K562 (cell line): Measurements from ENCODE around the gene FOXK2. TPM values are rescaled to one million over a fixed set of nuclear protein-coding genes. Genes with fewer than 3 reads are reported as not detected.
A peak's percentile ranks its signal among the peaks of the same experiment; 100 is the strongest.

Source experiments
- C11orf30 ChIP-seq: fragments of 450-650 bp; IDR thresholded peaks from 2 replicates; pipeline ENCODE4 v1.6.1; 2016; ENCODE audit warnings: low read depth, mild to moderate bottlenecking
- CHD4 ChIP-seq: fragments of 200-600 bp; sonication (generic); IDR thresholded peaks from 3 replicates; pipeline ENCODE4 v1.6.1; 2012; ENCODE audit warnings: low read depth, mild to moderate bottlenecking, mixed read lengths, low read length, inconsistent platforms; ENCODE audit not compliant: insufficient read depth, insufficient replicate concordance, poor library complexity, severe bottlenecking
- EP400 ChIP-seq: fragments of 450-650 bp; IDR thresholded peaks from 2 replicates; pipeline ENCODE4 v1.6.1; 2017; ENCODE audit warnings: antibody characterized with exemption, mild to moderate bottlenecking, moderate library complexity
- NR2C2 ChIP-seq, 2 experiments: fragments of 200-800 bp in 1 of 2; sonication (Bioruptor generic) in 1 of 2; sonication (generic) in 1 of 2; formaldehyde crosslinking in 1 of 2; IDR thresholded peaks; 2 replicates each; pipeline versions ENCODE4 v1.6.1 to v1.8.0; 2016 to 2022; ENCODE audit warnings: mild to moderate bottlenecking in 1 of 2, missing compliant biosample characterization in 1 of 2, missing genetic modification characterization in 1 of 2, missing genetic modification reagents in 1 of 2
- NUFIP1 ChIP-seq: fragments of 450-650 bp; IDR thresholded peaks from 2 replicates; pipeline ENCODE4 v1.6.1; 2018; ENCODE audit not compliant: partially characterized antibody
- SIN3B ChIP-seq: fragments of 450-650 bp; IDR thresholded peaks from 2 replicates; pipeline ENCODE4 v1.6.1; 2017; ENCODE audit warnings: low read depth, mild to moderate bottlenecking, moderate library complexity
- ZC3H11A ChIP-seq: IDR thresholded peaks from 2 replicates; pipeline ENCODE4 v1.6.1; 2012; ENCODE audit warnings: low read depth, low read length, improper control_type of control experiment
- ZNF282 ChIP-seq: sonication (generic); formaldehyde crosslinking; IDR thresholded peaks from 2 replicates; pipeline ENCODE4 v1.8.1; 2023; ENCODE audit warnings: missing genetic modification reagents
- ZNF41 ChIP-seq: fragments of 250-450 bp; sonication (Bioruptor Pico); conservative IDR thresholded peaks from 2 replicates; pipeline ENCODE4 v1.4.0; 2020; ENCODE audit warnings: mild to moderate bottlenecking
- ZNF445 ChIP-seq: fragments of 250-450 bp; sonication (Bioruptor Pico); IDR thresholded peaks from 2 replicates; pipeline ENCODE4 v1.4.0; 2020; ENCODE audit warnings: low read depth, mild to moderate bottlenecking, moderate library complexity
- ZSCAN29 ChIP-seq: fragments of 450-650 bp; IDR thresholded peaks from 2 replicates; pipeline ENCODE4 v1.6.1; 2017
- polyA plus RNA-seq, 8 experiments: library from polyadenylated mRNA; depleted of rRNA in 4 of 8; stranded (reverse) in 5 of 8; unstranded in 3 of 8; fragments of >200 nt; fragmentation: Nextera tagmentation in 2 of 8; fragmentation: Illumina TruSeq in 1 of 8; extraction: Ambion mirVana in 2 of 8; extraction: Trizol in 1 of 8; gene quantifications; 2 replicates each; pipeline versions ENCODE4 v1.2.1 to v1.2.3, GENCODE V29; 2011 to 2014; ENCODE audit warnings: inconsistent platforms in 1 of 8, missing spikeins in 1 of 8
- total RNA-seq, 7 experiments: library from RNA; depleted of rRNA in 6 of 7; stranded (reverse); fragments of >200 nt in 6 of 7; fragmentation: Illumina TruSeq in 2 of 7; extraction: Trizol in 2 of 7; gene quantifications; 2 replicates each; pipeline versions ENCODE4 v1.2.1 to v1.2.3, GENCODE V29; 2011 to 2021; ENCODE audit warnings: low replicate concordance in 1 of 7
- TF ChIP-seq, protein P1 (sequence below), 2 experiments: IDR thresholded peaks; 2 replicates each; pipeline ENCODE4 v1.6.1; 2012; ENCODE audit warnings: improper control_type of control experiment in 2 of 2, low read depth in 2 of 2, low read length in 2 of 2, borderline replicate concordance in 1 of 2
- TF ChIP-seq, protein P2 (sequence below): conservative IDR thresholded peaks from 2 replicates; pipeline ENCODE4 v1.6.1; 2011; ENCODE audit warnings: low read depth, mild to moderate bottlenecking, low read length; ENCODE audit not compliant: control insufficient read depth
- TF ChIP-seq, protein P3 (sequence below): fragments of 450-650 bp; IDR thresholded peaks from 2 replicates; pipeline ENCODE4 v1.6.1; 2016; ENCODE audit warnings: borderline replicate concordance

Gene FOXK2
- total and polyA plus RNA-seq, 9 of the 15 experiments (the other 6 are each of a cell fraction or from before 2014, with no cell fraction given), result 3.0 to 86.0 (median 44.1) TPM

DNA sequence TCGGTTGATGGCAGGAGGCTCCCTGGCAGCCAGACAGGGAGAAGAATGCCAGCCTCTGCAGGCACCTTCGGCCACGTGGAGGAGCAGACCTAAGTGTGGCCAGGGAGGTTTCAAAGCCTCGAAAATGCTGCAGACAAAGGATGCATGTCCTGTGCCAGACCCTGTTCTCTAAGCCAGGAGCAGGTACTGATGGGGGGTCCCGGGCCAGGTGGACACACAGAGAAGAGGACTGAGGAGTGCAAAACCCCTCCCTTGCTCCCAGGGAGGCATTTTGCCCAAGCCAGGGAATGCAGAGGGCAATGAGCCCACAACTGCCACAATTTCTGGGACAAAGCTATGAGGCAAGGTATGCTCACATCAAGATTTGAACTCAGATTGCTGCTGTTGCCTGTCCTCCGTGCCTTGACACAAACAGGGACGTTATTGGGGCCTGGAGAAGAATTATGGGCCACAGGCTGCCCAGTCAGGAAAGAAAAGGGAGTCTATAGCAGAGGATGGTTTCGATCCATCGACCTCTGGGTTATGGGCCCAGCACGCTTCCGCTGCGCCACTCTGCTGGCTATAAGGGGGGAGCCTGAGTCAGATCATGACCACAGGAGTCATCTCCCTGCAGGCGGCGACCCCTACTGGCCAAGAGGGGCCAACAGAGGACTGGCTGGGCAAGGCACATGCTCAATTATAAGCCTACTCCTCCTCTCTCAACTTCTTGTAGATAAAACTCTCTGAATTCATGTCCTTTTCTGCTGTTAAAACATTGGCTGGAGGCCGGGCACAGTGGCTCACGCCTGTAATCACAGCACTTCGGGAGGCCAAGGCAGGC is 25.1 kb upstream of the FOXK2 start (continued):
- TF ChIP-seq, protein P1, sequence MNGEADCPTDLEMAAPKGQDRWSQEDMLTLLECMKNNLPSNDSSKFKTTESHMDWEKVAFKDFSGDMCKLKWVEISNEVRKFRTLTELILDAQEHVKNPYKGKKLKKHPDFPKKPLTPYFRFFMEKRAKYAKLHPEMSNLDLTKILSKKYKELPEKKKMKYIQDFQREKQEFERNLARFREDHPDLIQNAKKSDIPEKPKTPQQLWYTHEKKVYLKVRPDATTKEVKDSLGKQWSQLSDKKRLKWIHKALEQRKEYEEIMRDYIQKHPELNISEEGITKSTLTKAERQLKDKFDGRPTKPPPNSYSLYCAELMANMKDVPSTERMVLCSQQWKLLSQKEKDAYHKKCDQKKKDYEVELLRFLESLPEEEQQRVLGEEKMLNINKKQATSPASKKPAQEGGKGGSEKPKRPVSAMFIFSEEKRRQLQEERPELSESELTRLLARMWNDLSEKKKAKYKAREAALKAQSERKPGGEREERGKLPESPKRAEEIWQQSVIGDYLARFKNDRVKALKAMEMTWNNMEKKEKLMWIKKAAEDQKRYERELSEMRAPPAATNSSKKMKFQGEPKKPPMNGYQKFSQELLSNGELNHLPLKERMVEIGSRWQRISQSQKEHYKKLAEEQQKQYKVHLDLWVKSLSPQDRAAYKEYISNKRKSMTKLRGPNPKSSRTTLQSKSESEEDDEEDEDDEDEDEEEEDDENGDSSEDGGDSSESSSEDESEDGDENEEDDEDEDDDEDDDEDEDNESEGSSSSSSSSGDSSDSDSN (IDR thresholded peaks at IDR 0.05; ENCODE audit: borderline replicate concordance in 1 of 2, low read depth in 2 of 2, low read length in 2 of 2), result peak in 1 of 2 experiments; percentile 81; a peak in 2 of 4 replicates
- TF ChIP-seq, protein P2, sequence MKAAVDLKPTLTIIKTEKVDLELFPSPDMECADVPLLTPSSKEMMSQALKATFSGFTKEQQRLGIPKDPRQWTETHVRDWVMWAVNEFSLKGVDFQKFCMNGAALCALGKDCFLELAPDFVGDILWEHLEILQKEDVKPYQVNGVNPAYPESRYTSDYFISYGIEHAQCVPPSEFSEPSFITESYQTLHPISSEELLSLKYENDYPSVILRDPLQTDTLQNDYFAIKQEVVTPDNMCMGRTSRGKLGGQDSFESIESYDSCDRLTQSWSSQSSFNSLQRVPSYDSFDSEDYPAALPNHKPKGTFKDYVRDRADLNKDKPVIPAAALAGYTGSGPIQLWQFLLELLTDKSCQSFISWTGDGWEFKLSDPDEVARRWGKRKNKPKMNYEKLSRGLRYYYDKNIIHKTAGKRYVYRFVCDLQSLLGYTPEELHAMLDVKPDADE, result peak; percentile 96
- TF ChIP-seq ZNF41 (CRISPR knock-in tag) (no peak), NUFIP1 (no peak), EP400 (peak; percentile 80), ZNF282 (CRISPR knock-in tag) (no peak), CHD4 (no peak), SIN3B (no peak), ZC3H11A (no peak), NR2C2 (CRISPR knock-in tag; IDR thresholded peaks at IDR 0.05) (peak; percentile 66; the same call in 1 of the 2 replicates), NR2C2 (tag; IDR thresholded peaks at IDR 0.05) (peak; percentile 46; the same call in 1 of the 2 replicates), ZSCAN29 (no peak; the same call in 1 of the 2 replicates), ZNF445 (CRISPR knock-in tag) (no peak), C11orf30 (no peak)
- TF ChIP-seq, protein P3, sequence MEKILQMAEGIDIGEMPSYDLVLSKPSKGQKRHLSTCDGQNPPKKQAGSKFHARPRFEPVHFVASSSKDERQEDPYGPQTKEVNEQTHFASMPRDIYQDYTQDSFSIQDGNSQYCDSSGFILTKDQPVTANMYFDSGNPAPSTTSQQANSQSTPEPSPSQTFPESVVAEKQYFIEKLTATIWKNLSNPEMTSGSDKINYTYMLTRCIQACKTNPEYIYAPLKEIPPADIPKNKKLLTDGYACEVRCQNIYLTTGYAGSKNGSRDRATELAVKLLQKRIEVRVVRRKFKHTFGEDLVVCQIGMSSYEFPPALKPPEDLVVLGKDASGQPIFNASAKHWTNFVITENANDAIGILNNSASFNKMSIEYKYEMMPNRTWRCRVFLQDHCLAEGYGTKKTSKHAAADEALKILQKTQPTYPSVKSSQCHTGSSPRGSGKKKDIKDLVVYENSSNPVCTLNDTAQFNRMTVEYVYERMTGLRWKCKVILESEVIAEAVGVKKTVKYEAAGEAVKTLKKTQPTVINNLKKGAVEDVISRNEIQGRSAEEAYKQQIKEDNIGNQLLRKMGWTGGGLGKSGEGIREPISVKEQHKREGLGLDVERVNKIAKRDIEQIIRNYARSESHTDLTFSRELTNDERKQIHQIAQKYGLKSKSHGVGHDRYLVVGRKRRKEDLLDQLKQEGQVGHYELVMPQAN, result peak; percentile 73
